ENCODE data around the gene PROS1.
A peak's percentile ranks its signal among the peaks of the same experiment; 100 is the strongest.

Gene PROS1

GRCh38 chr3:94001191-94001590 is 27.5 kb upstream of the PROS1 start:
- no peak for DNase-seq (ENCODE audit: low read depth)
- no peak overlapping the region for H3K4me3 ChIP-seq (ENCODE audit: low read depth, low read length)
- no peak for TF ChIP-seq POLR2A (IDR thresholded peaks at IDR 0.05; ENCODE audit: extremely low read depth, insufficient read length)
- no peak for TF ChIP-seq CTCF (IDR thresholded peaks at IDR 0.05; ENCODE audit: low read depth, low read length)
- TF ChIP-seq MYC (IDR thresholded peaks at IDR 0.05; ENCODE audit: low read depth, low read length): no peak
- no peak for TF ChIP-seq MAX (IDR thresholded peaks at IDR 0.05; ENCODE audit: low read depth, low read length)

- no peak for TF ChIP-seq CTCF (IDR thresholded peaks at IDR 0.05; ENCODE audit: low read depth, low read length)
- TF ChIP-seq MYC (IDR thresholded peaks at IDR 0.05; ENCODE audit: low read depth, low read length): no peak
- no peak for TF ChIP-seq POLR2A (IDR thresholded peaks at IDR 0.05; ENCODE audit: extremely low read depth, insufficient read length)
- TF ChIP-seq MAX (IDR thresholded peaks at IDR 0.05; ENCODE audit: low read depth, low read length): no peak
- H3K4me3 ChIP-seq (ENCODE audit: low read depth, low read length): no peak overlapping the region
- peak; percentile 6 for DNase-seq (ENCODE audit: low read depth)
Observed at GRCh38 chr3:93994056-93994455, 20.4 kb upstream of the PROS1 start.

- TF ChIP-seq CTCF (IDR thresholded peaks at IDR 0.05; ENCODE audit: low read depth, low read length) (no peak), POLR2A (IDR thresholded peaks at IDR 0.05; ENCODE audit: extremely low read depth, insufficient read length) (no peak), MAX (IDR thresholded peaks at IDR 0.05; ENCODE audit: low read depth, low read length) (no peak), MYC (IDR thresholded peaks at IDR 0.05; ENCODE audit: low read depth, low read length) (no peak)
- DNase-seq (ENCODE audit: low read depth): no peak
- no peak overlapping the region for H3K4me3 ChIP-seq (ENCODE audit: low read depth, low read length)
Observed at GRCh38 chr3:93992207-93992606, 18.5 kb upstream of the PROS1 start.

GRCh38 chr3:93991631-93992030 is 17.9 kb upstream of the PROS1 start:
- no peak for TF ChIP-seq MYC (IDR thresholded peaks at IDR 0.05; ENCODE audit: low read depth, low read length)
- no peak for TF ChIP-seq POLR2A (IDR thresholded peaks at IDR 0.05; ENCODE audit: extremely low read depth, insufficient read length)
- no peak for TF ChIP-seq CTCF (IDR thresholded peaks at IDR 0.05; ENCODE audit: low read depth, low read length)
- TF ChIP-seq MAX (IDR thresholded peaks at IDR 0.05; ENCODE audit: low read depth, low read length): no peak
- no peak for DNase-seq (ENCODE audit: low read depth)
- H3K4me3 ChIP-seq (ENCODE audit: low read depth, low read length): no peak overlapping the region

GRCh38 chr3:93989241-93989640 is 15.5 kb upstream of the PROS1 start:
- no peak overlapping the region for H3K4me3 ChIP-seq (ENCODE audit: low read depth, low read length)
- TF ChIP-seq POLR2A (IDR thresholded peaks at IDR 0.05; ENCODE audit: extremely low read depth, insufficient read length): no peak
- TF ChIP-seq MAX (IDR thresholded peaks at IDR 0.05; ENCODE audit: low read depth, low read length): no peak
- no peak for TF ChIP-seq MYC (IDR thresholded peaks at IDR 0.05; ENCODE audit: low read depth, low read length)
- no peak for TF ChIP-seq CTCF (IDR thresholded peaks at IDR 0.05; ENCODE audit: low read depth, low read length)
- no peak for DNase-seq (ENCODE audit: low read depth)

- no peak overlapping the region for H3K4me3 ChIP-seq (ENCODE audit: low read depth, low read length)
- DNase-seq (ENCODE audit: low read depth): no peak
- TF ChIP-seq MYC (IDR thresholded peaks at IDR 0.05; ENCODE audit: low read depth, low read length) (no peak), MAX (IDR thresholded peaks at IDR 0.05; ENCODE audit: low read depth, low read length) (no peak), CTCF (IDR thresholded peaks at IDR 0.05; ENCODE audit: low read depth, low read length) (no peak), POLR2A (IDR thresholded peaks at IDR 0.05; ENCODE audit: extremely low read depth, insufficient read length) (no peak)
Observed at GRCh38 chr3:93988764-93989163, 15.1 kb upstream of the PROS1 start.

Measured in NB4 (cell line).